ENCODE measurements around the gene SCYGR1.

- TF ChIP-seq RAD21 (IDR thresholded peaks at IDR 0.05; ENCODE audit: low read depth) (no peak), YY1 (IDR thresholded peaks at IDR 0.05; ENCODE audit: low read depth) (no peak), EP300 (IDR thresholded peaks at IDR 0.05; ENCODE audit: borderline replicate concordance) (no peak), TAF1 (IDR thresholded peaks at IDR 0.05; ENCODE audit: low read depth) (no peak)
Observed at GRCh38 chr2:227344231-227344630, 43.5 kb downstream of the SCYGR1 start.

Measured in Ishikawa (cell line).